ENCODE measurements around the gene FAM229B.

Gene FAM229B

GRCh38 chr6:112139052-112139451, 51.7 kb downstream of the FAM229B start:
- no peak overlapping the region for H3K4me3 ChIP-seq (ENCODE audit: low read depth, low read length)

- no peak overlapping the region for H3K4me3 ChIP-seq (ENCODE audit: low read depth, low read length)
These were observed 54.3 kb downstream of the FAM229B start for GRCh38 chr6:112141707-112142106.

- H3K4me3 ChIP-seq (ENCODE audit: low read depth, low read length): no peak overlapping the region
These were observed 56.9 kb downstream of the FAM229B start for GRCh38 chr6:112144145-112144926.

GRCh38 chr6:112145080-112145573, 57.7 kb downstream of the FAM229B start:
- H3K4me3 ChIP-seq (ENCODE audit: low read depth, low read length): no peak overlapping the region

- H3K4me3 ChIP-seq (ENCODE audit: low read depth, low read length): no peak overlapping the region
These were observed 60.7 kb downstream of the FAM229B start for GRCh38 chr6:112148103-112148502.

DNA sequence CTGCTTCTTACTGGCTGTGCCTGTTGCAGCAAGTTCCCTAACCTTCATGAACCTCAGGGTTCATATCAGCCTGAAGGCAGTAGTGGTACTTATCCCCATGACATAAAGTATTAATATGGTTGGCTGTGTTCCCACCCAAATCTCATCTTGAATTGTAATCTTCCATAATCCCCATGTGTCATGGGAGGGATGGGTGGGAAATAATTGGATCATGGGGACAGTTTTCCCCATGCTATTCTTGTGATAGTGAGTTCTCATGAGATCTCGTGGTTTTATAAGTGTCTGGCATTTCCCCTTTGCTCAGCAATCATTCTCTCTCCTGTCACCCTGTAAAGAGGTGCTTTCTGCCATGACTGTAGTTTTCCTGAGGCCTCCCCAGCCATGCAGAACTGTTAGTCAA, 61.8 kb downstream of the FAM229B start:
- no peak overlapping the region for H3K4me3 ChIP-seq (ENCODE audit: low read depth, low read length)

GRCh38 chr6:112149719-112150263, 62.4 kb downstream of the FAM229B start:
- no peak overlapping the region for H3K4me3 ChIP-seq (ENCODE audit: low read depth, low read length)

GRCh38 chr6:112150363-112150762, 63.0 kb downstream of the FAM229B start:
- no peak overlapping the region for H3K4me3 ChIP-seq (ENCODE audit: low read depth, low read length)

Measured in iPS-11a (cell line).